Stromal cell of bone marrow (primary cell): Measurements from ENCODE around the gene NATD1.

Source experiments
- DNase-seq: peaks from one replicate; pipeline ENCODE4 v3.0.0-alpha.2; 2012; ENCODE audit warnings: low read depth

NATD1 gene

GRCh38 chr17:21289902-21290571, 36.8 kb upstream of the NATD1 start:
- no peak for DNase-seq

- DNase-seq: no peak
Observed at GRCh38 chr17:21289175-21289901, 36.1 kb upstream of the NATD1 start.

GRCh38 chr17:21288571-21289017, 35.4 kb upstream of the NATD1 start:
- no peak for DNase-seq

- peak; percentile 98 for DNase-seq
Observed at GRCh38 chr17:21287703-21288449, 34.7 kb upstream of the NATD1 start.

- no peak for DNase-seq
Observed at GRCh38 chr17:21286909-21287702, 33.9 kb upstream of the NATD1 start.

- peak; percentile 99 for DNase-seq
Observed at GRCh38 chr17:21286066-21286770, 33.0 kb upstream of the NATD1 start.

- no peak for DNase-seq
Observed at GRCh38 chr17:21285164-21286065, 32.2 kb upstream of the NATD1 start.

- peak; percentile 99 for DNase-seq
Observed at GRCh38 chr17:21284319-21285163, 31.3 kb upstream of the NATD1 start, which contains the start of gene MAP2K3. MAP2K3 (plus strand) TSS chr17:21284711; CDS start chr17:21284921, 210 bp downstream.

DNA sequence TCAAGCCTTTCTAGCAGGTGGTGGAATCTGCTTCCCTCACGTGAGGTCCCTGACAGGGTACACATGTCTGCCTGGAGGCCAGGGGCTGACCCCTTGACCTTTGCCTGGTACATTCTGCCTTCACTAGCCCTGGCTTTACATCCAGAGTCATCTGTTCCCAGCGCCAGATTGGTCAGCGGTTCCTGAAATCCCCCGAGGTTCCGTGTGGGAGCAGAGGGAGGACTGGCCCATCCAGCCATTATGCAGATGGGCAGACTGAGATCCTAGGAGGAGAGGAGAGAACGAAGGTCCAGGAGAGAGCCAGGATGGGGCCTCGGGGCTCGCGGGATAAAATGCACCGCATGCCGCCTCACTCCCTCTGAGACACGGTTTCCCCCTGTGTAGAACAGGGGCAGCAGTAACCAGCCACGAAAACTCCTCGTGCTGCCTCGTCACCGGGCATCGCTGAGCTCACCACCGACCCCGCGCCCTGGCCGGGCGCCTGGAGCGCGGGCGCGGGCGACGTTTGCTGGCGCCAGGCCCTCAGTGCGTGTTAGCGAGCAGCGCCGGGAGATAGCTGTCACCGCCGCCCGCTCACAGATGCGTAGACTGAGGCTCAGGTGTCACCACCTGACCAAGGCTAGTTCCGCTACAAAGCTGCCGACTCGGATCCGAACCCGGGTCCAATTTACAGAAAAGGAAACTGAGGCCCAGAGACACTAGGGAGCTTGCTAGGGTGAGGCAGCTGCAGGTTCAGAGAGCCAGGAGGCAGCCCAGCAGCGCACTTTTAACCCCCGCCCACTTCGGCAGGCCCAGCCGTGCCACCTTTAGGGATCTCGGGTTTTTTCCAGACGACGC, 30.5 kb upstream of the NATD1 start:
- DNase-seq: no peak

GRCh38 chr17:21282850-21283249, 29.6 kb upstream of the NATD1 start:
- DNase-seq: no peak

DNA sequence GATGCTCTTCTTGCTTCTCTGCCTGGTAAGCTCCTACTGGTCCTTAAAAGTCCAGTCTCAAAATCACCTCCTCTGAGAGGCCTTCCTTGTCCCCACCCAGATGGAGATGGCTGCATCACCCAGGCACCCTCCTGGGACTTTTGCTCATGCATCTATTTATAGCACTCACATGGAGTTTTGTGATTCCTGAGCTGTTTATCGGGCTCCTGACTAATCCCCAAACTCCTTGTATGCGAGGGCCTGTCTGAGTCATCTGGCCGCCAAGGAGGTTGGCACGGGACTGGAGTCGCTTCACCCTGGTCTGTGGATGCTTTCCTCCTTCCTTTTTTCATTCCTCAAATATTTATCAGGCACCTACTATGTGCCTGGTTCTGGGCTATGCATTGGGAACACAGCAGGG, 29.0 kb upstream of the NATD1 start:
- peak; percentile 98 for DNase-seq

DNA sequence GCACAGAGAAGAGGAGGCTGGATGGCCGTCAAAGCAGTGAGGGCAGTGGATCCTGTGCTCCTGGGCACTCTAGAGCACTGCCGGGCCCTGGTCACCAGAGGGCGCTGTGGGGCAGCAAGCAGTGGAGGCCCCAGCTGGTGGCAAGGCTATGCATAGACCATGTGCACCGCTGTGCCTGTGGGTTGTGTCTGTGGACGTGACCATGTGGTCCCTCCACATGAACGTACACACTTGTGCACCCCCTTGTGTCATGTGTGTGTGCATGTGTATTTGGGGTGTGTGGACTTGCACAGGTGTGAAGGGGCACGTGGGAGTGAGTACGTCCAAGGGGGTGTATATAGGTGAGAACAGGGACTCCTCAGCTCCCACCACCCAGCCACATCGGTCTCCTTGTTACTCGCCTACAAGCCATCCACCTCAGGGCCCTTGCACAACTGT, 26.9 kb upstream of the NATD1 start:
- DNase-seq: peak; percentile 54

GRCh38 chr17:21279582-21279981, 26.4 kb upstream of the NATD1 start:
- DNase-seq: no peak

GRCh38 chr17:21279198-21279535, 26.0 kb upstream of the NATD1 start:
- DNase-seq: no peak

GRCh38 chr17:21278450-21279197, 25.4 kb upstream of the NATD1 start:
- DNase-seq: no peak

- no peak for DNase-seq
Observed at GRCh38 chr17:21277332-21277731, 24.1 kb upstream of the NATD1 start.

DNA sequence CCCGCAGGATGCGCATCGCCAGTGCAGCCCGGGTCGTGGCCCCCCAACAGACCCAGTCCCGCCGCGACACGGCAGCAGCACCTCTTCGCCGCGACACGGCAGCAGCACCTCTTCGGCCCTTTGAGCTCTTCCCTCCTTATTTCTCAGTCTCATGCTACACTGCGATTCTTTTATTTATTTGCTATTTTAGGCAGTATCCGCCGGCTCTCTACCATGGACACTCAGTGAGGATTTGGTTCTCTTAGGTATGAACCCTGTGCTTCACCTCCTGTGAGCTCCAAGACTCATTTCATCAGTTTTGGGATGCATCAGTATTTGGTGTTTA, 23.0 kb upstream of the NATD1 start:
- no peak for DNase-seq
